ENCODE data around the gene MTA3.

DNA sequence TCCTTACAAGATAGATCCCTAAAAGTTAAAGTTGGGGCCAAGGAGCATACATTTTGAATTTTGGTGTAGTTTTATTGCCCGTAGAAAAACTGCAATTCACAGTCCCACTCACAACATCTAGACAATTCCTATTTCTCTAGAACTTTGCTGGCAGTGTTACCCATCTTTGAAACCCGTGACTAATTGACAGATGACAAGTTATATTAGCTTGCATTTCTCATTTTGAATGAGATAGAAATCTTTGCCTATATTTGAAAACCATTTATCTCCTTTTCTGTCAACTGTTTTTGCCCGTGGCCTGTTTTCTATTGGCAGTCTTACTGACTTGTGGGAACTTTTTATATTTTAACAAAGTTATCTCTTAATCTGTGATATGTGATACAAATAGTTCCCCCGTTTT, 145.5 kb downstream of the MTA3 start:
- no peak for TF ChIP-seq SUZ12 (IDR thresholded peaks at IDR 0.05; ENCODE audit: low read length)
- TF ChIP-seq CTCF (IDR thresholded peaks at IDR 0.05; ENCODE audit: control extremely low read depth in 1 of 3, insufficient read depth in 1 of 3, low read depth in 1 of 3, low read length in 3 of 3), result no peak
- TF ChIP-seq CBX8 (IDR thresholded peaks at IDR 0.05; ENCODE audit: borderline replicate concordance, low read depth, low read length), result no peak
- TF ChIP-seq, protein P1, sequence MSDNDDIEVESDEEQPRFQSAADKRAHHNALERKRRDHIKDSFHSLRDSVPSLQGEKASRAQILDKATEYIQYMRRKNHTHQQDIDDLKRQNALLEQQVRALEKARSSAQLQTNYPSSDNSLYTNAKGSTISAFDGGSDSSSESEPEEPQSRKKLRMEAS (IDR thresholded peaks at IDR 0.05), result no peak
- TF ChIP-seq YY1 (IDR thresholded peaks at IDR 0.05; ENCODE audit: low read depth, low read length), result no peak
- TF ChIP-seq EZH2 (IDR thresholded peaks at IDR 0.05; ENCODE audit: low read depth, low read length, severe bottlenecking), result no peak
- no peak for TF ChIP-seq POLR2AphosphoS5 (IDR thresholded peaks at IDR 0.05; ENCODE audit: low read depth, low read length)
- TF ChIP-seq JUN (IDR thresholded peaks at IDR 0.05; ENCODE audit: low read depth, low read length), result no peak
- TF ChIP-seq BRCA1 (IDR thresholded peaks at IDR 0.05; ENCODE audit: low read depth, low read length), result no peak
- TF ChIP-seq POLR2A (IDR thresholded peaks at IDR 0.05; ENCODE audit: control extremely low read depth in 1 of 2, low read depth in 2 of 2, low read length in 2 of 2), result no peak; a peak in 1 of 3 replicates
- TF ChIP-seq MAFK (IDR thresholded peaks at IDR 0.05; ENCODE audit: low read depth, low read length), result no peak
- TF ChIP-seq SIN3A (conservative IDR thresholded peaks at IDR 0.05 in 1 of 2, IDR thresholded peaks at IDR 0.05 in 1 of 2; ENCODE audit: low read depth in 1 of 2, low read length in 2 of 2), result no peak
- no peak for TF ChIP-seq HDAC2 (IDR thresholded peaks at IDR 0.05; ENCODE audit: borderline replicate concordance in 1 of 2, low read depth in 2 of 2, low read length in 2 of 2)
- TF ChIP-seq NANOG (IDR thresholded peaks at IDR 0.05; ENCODE audit: insufficient read depth, low read depth, low read length, poor library complexity, severe bottlenecking), result no peak

Measured in H1 (cell line).